HEK293T (cell line): ENCODE measurements around the gene MOCOS.

Experiments
- CTCF ChIA-PET: fragments of 350-600 bp; formaldehyde crosslinking; extraction: SDS; loops from one replicate; lab custom pipeline; 2021; ENCODE audit warnings: antibody characterized with exemption, inconsistent platforms; lab: Yijun Ruan, JAX
- POLR2A ChIA-PET: fragments of 350-600 bp; formaldehyde crosslinking; extraction: SDS; loops from one replicate; lab custom pipeline; 2020; ENCODE audit warnings: antibody characterized with exemption, inconsistent platforms; lab: Yijun Ruan, JAX
- DNase-seq: peaks from one replicate; pipeline ENCODE4 v3.0.0; 2012; ENCODE audit warnings: mixed read lengths; ENCODE audit errors: extremely low spot score
- ARNT ChIP-seq: fragments of 450-650 bp; IDR thresholded peaks from 2 replicates; pipeline ENCODE4 v1.6.1; 2017; ENCODE audit warnings: mild to moderate bottlenecking
- BHLHE40 ChIP-seq: fragments of 450-650 bp; IDR thresholded peaks from 2 replicates; pipeline ENCODE4 v1.6.1; 2016; ENCODE audit warnings: mild to moderate bottlenecking, moderate library complexity, borderline replicate concordance
- CTBP1 ChIP-seq: fragments of 450-650 bp; IDR thresholded peaks from 2 replicates; pipeline ENCODE4 v1.6.1; 2016; ENCODE audit warnings: borderline replicate concordance
- ELF4 ChIP-seq: fragments of 450-650 bp; IDR thresholded peaks from 2 replicates; pipeline ENCODE4 v1.6.1; 2017; ENCODE audit warnings: antibody characterized with exemption
- FOXA1 ChIP-seq: fragments of 450-650 bp; IDR thresholded peaks from 2 replicates; pipeline ENCODE4 v1.6.1; 2016; ENCODE audit warnings: mild to moderate bottlenecking
- FOXK2 ChIP-seq: fragments of 450-650 bp; IDR thresholded peaks from 2 replicates; pipeline ENCODE4 v1.6.1; 2016; ENCODE audit warnings: mild to moderate bottlenecking
- FOXM1 ChIP-seq: fragments of 450-650 bp; IDR thresholded peaks from 2 replicates; pipeline ENCODE4 v1.6.1; 2017; ENCODE audit warnings: mild to moderate bottlenecking, borderline replicate concordance
- HDGF ChIP-seq: fragments of 450-650 bp; IDR thresholded peaks from 2 replicates; pipeline ENCODE4 v1.6.1; 2017; ENCODE audit warnings: antibody characterized with exemption, borderline replicate concordance
- L3MBTL2 ChIP-seq: fragments of 450-650 bp; conservative IDR thresholded peaks from 2 replicates; pipeline ENCODE4 v1.6.1; 2016; ENCODE audit warnings: mild to moderate bottlenecking
- LEF1 ChIP-seq: fragments of 450-650 bp; IDR thresholded peaks from 2 replicates; pipeline ENCODE4 v1.6.1; 2017; ENCODE audit warnings: mild to moderate bottlenecking, borderline replicate concordance
- NFRKB ChIP-seq: fragments of 450-650 bp; IDR thresholded peaks from 2 replicates; pipeline ENCODE4 v1.6.1; 2016; ENCODE audit warnings: mild to moderate bottlenecking, moderate library complexity
- PKNOX1 ChIP-seq: fragments of 450-650 bp; IDR thresholded peaks from 2 replicates; pipeline ENCODE4 v1.6.1; 2016
- SP1 ChIP-seq: fragments of 450-650 bp; IDR thresholded peaks from 2 replicates; pipeline ENCODE4 v1.6.1; 2017
- SUZ12 ChIP-seq: fragments of 450-650 bp; IDR thresholded peaks from 2 replicates; pipeline ENCODE4 v1.6.1; 2016; ENCODE audit warnings: mild to moderate bottlenecking
- TARDBP ChIP-seq: fragments of 450-650 bp; IDR thresholded peaks from 2 replicates; pipeline ENCODE4 v1.6.1; 2016
- ZNF384 ChIP-seq: fragments of 450-650 bp; IDR thresholded peaks from 2 replicates; pipeline ENCODE4 v1.6.1; 2016

Gene MOCOS

GRCh38 chr18:36186461-36187192 is 670 bp upstream of the MOCOS start:
- ChIA-PET POLR2A (interaction anchor here (0.8 to 1.4 kb wide), 2 partner anchors 11 to 58 kb away, joined by 4 read pairs; no protein-coding TSS in a partner anchor), CTCF (no interaction called here)
- peak; percentile 60 for DNase-seq
- TF ChIP-seq SUZ12 (no peak), L3MBTL2 (peak; percentile 46; the same call in 1 of the 2 replicates)

GRCh38 chr18:36187826-36188721 is 777 bp downstream of the MOCOS start:
- peak; percentile 62 for DNase-seq
- CTCF ChIA-PET = interaction anchor here (0.7 to 2.0 kb wide), 4 partner anchors 8 to 94 kb away, joined by 3 to 7 read pairs (median 4); no protein-coding TSS in a partner anchor
- POLR2A ChIA-PET = interaction anchor here (0.7 to 1.4 kb wide), 6 partner anchors 9 to 60 kb away, joined by 3 to 4 read pairs (median 3); partner anchors contain the start of gene SLC39A6
- TF ChIP-seq FOXM1 = no peak
- TF ChIP-seq TARDBP = no peak
- no peak for TF ChIP-seq SP1
- TF ChIP-seq HDGF = 0 out of 2 replicates have a peak, but pooled peaks have one; percentile 50
- no peak for TF ChIP-seq ZNF384

GRCh38 chr18:36188916-36189315 is 1.6 kb downstream of the MOCOS start:
- CTCF ChIA-PET = interaction anchor here (0.7 to 2.0 kb wide), 4 partner anchors 9 to 93 kb away, joined by 3 to 7 read pairs (median 4); no protein-coding TSS in a partner anchor

GRCh38 chr18:36189486-36189885 is 2.2 kb downstream of the MOCOS start:
- POLR2A ChIA-PET = no interaction called here
- CTCF ChIA-PET = interaction anchor here (0.6 to 2.0 kb wide), 3 partner anchors 27 to 93 kb away, joined by 3 to 7 read pairs (median 3); no protein-coding TSS in a partner anchor
- DNase-seq = no peak
- TF ChIP-seq L3MBTL2 (no peak), CTBP1 (no peak), HDGF (no peak)

More at GRCh38 chr18:36188916-36189315, 1.6 kb downstream of the MOCOS start:
- TF ChIP-seq L3MBTL2 (no peak), CTBP1 (no peak), LEF1 (no peak), HDGF (no peak), NFRKB (no peak)
- no peak for DNase-seq
- POLR2A ChIA-PET = interaction anchor here (0.7 to 0.8 kb wide), 3 partner anchors 8 to 60 kb away, joined by 3 read pairs; partner anchors contain the start of gene SLC39A6

GRCh38 chr18:36191286-36191685 is 4.0 kb downstream of the MOCOS start:
- TF ChIP-seq ARNT (no peak), L3MBTL2 (no peak), SUZ12 (no peak), LEF1 (no peak), FOXM1 (no peak), BHLHE40 (no peak), NFRKB (no peak), TARDBP (no peak), FOXA1 (no peak), SP1 (no peak), PKNOX1 (no peak), FOXK2 (no peak), ZNF384 (no peak), HDGF (no peak), ELF4 (no peak)
- DNase-seq = no peak
- ChIA-PET POLR2A (no interaction called here), CTCF (interaction anchor here (0.6 to 1.0 kb wide), 2 partner anchors 8 to 38 kb away, joined by 4 read pairs; no protein-coding TSS in a partner anchor)

- ChIA-PET POLR2A (no interaction called here), CTCF (interaction anchor here (1.0 kb wide), 1 partner anchor 9 kb away, joined by 4 read pairs; no protein-coding TSS in a partner anchor)
- no peak for DNase-seq
- no peak for TF ChIP-seq FOXK2
These were observed 4.4 kb downstream of the MOCOS start for GRCh38 chr18:36191711-36192110.

- TF ChIP-seq BHLHE40 = no peak
- no peak for TF ChIP-seq ARNT
- TF ChIP-seq ELF4 = no peak
- TF ChIP-seq NFRKB = no peak
- TF ChIP-seq SP1 = no peak
- no peak for TF ChIP-seq L3MBTL2
- TF ChIP-seq SUZ12 = no peak
- no peak for TF ChIP-seq LEF1
- TF ChIP-seq ZNF384 = no peak
- TF ChIP-seq HDGF = no peak
- TF ChIP-seq FOXA1 = no peak
- no peak for TF ChIP-seq FOXK2
- TF ChIP-seq CTBP1 = no peak
- TF ChIP-seq FOXM1 = no peak
- TF ChIP-seq TARDBP = no peak
- no peak for TF ChIP-seq PKNOX1
- no peak for DNase-seq
- CTCF ChIA-PET = interaction anchor here (0.9 kb wide), 1 partner anchor 99 kb away, joined by 3 read pairs; no protein-coding TSS in a partner anchor
- POLR2A ChIA-PET = no interaction called here
These were observed 7.5 kb downstream of the MOCOS start for GRCh38 chr18:36194600-36195315.
